ENCODE measurements around the gene FAM120AOS. TPM values are rescaled to one million over a fixed set of nuclear protein-coding genes. Genes with fewer than 3 reads are reported as not detected.

Gene FAM120AOS
- total RNA-seq, 1 experiment from 2014 or later, result 31.2 TPM

GRCh38 chr9:93492327-93492726 is 38.9 kb upstream of the FAM120AOS start (continued):
- TF ChIP-seq RAD21 (IDR thresholded peaks at IDR 0.05; ENCODE audit: low read depth) (no peak), ZNF274 (IDR thresholded peaks at IDR 0.05; ENCODE audit: low read depth, low read length) (no peak)

GRCh38 chr9:93491593-93492232 is 38.3 kb upstream of the FAM120AOS start:
- Histone ChIP-seq H3K4me2 (ENCODE audit: low read length) (no peak overlapping the region), H2AFZ (ENCODE audit: low read depth, low read length, poor library complexity, severe bottlenecking) (no peak overlapping the region), H3K79me2 (ENCODE audit: insufficient read depth, low read length) (peaks cover 99% of the 10 kb centered on the region), H3K9ac (ENCODE audit: low read length) (no peak overlapping the region), H3K9me2 (ENCODE audit: insufficient read depth) (no peaks in the 10 kb centered on the region), H3K4me3 (replicated peaks in 1 of 2; ENCODE audit: low read depth in 1 of 2, low read length in 2 of 2) (no peak overlapping the region), H3K27me3 (ENCODE audit: insufficient read depth, low read length) (no peaks in the 10 kb centered on the region), H3K27ac (ENCODE audit: low read depth, low read length) (no peak overlapping the region), H4K20me1 (ENCODE audit: insufficient read depth) (no peaks in the 10 kb centered on the region), H3K4me1 (ENCODE audit: control insufficient read depth in 1 of 2, insufficient read depth in 2 of 2, low read length in 2 of 2) (no peaks in the 10 kb centered on the region), H3K9me3 (ENCODE audit: control insufficient read depth in 1 of 2, insufficient read depth in 1 of 2, low read depth in 1 of 2, low read length in 2 of 2) (no peaks in the 10 kb centered on the region), H3K36me3 (ENCODE audit: control insufficient read depth in 1 of 2, insufficient read depth in 2 of 2, low read length in 2 of 2) (peaks cover 4 to 12% of the 10 kb centered on the region in 2 experiments; a peak in 3 of 4 replicates)
- DNase-seq (ENCODE audit: low read depth, low spot score) (no peak), ATAC-seq (no peak)
- no TSS peak for BruUV-seq (replicated peaks)
- TF ChIP-seq EZH2phosphoT487 (IDR thresholded peaks at IDR 0.05; ENCODE audit: borderline replicate concordance) (no peak), RAD21 (IDR thresholded peaks at IDR 0.05; ENCODE audit: low read depth) (no peak), POLR2A (IDR thresholded peaks at IDR 0.05; ENCODE audit: borderline replicate concordance, extremely low read depth, insufficient read depth, insufficient read length) (no peak), MAX (IDR thresholded peaks at IDR 0.05) (no peak), CBX3 (IDR thresholded peaks at IDR 0.05; ENCODE audit: low read depth) (no peak), SRF (IDR thresholded peaks at IDR 0.05; ENCODE audit: low read depth) (no peak), ZBTB33 (IDR thresholded peaks at IDR 0.05; ENCODE audit: extremely low read depth, insufficient replicate concordance, low read length) (no peak), EZH2 (IDR thresholded peaks at IDR 0.05) (no peak), SP1 (IDR thresholded peaks at IDR 0.05; ENCODE audit: low read depth) (no peak), FOSL1 (IDR thresholded peaks at IDR 0.05; ENCODE audit: low read depth) (no peak), ATF3 (IDR thresholded peaks at IDR 0.05) (no peak), ZNF274 (IDR thresholded peaks at IDR 0.05; ENCODE audit: low read depth, low read length) (no peak), EGR1 (IDR thresholded peaks at IDR 0.05; ENCODE audit: low read depth) (no peak), ZFX (IDR thresholded peaks at IDR 0.05) (no peak), ELF1 (IDR thresholded peaks at IDR 0.05; ENCODE audit: borderline replicate concordance, low read depth) (no peak)
- intact Hi-C loops (cut with micrococcal nuclease), result no loop called here
- ChIA-PET POLR2A (no interaction called here), CTCF (no interaction called here), RAD21 (ENCODE audit: low non-redundant PET in 1 of 2, low total read pairs in 2 of 2, uncharacterized antibody in 2 of 2, unreplicated experiment in 2 of 2) (no interaction called here)

Data from HCT116 (cell line).